GM20000 (cell line): Measurements from ENCODE around the gene TM9SF2.
A peak's percentile ranks its signal among the peaks of the same experiment; 100 is the strongest.

Source experiments
- DNase-seq: peaks from one replicate; pipeline ENCODE4 v3.0.0; 2012; ENCODE audit warnings: low spot score
- TF ChIP-seq, protein P1 (sequence below): IDR thresholded peaks from 2 replicates; pipeline ENCODE4 v1.5.1; 2012; ENCODE audit warnings: mild to moderate bottlenecking, control low read depth; ENCODE audit errors: extremely low read depth, missing control alignments

Gene TM9SF2

DNA sequence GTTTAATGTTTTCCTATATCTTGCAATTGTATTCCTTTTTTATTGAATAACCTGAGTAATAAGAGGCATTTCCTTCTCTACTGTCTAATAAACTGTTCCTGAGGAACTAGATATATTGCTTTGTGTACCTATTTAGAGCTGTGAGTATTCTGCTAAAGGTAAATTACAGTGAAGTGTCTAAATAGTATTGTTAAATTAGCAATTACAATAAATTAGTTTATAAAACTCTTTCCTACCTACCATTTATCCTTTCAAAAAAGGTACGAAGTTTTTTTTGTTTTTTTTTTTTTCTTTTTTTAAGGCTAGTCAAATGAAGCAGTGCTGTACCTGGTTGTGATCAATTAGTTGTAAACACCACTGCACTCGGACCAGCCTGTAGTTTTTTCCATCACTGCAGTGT is 34.8 kb downstream of the TM9SF2 start:
- DNase-seq: no peak
- TF ChIP-seq, protein P1, sequence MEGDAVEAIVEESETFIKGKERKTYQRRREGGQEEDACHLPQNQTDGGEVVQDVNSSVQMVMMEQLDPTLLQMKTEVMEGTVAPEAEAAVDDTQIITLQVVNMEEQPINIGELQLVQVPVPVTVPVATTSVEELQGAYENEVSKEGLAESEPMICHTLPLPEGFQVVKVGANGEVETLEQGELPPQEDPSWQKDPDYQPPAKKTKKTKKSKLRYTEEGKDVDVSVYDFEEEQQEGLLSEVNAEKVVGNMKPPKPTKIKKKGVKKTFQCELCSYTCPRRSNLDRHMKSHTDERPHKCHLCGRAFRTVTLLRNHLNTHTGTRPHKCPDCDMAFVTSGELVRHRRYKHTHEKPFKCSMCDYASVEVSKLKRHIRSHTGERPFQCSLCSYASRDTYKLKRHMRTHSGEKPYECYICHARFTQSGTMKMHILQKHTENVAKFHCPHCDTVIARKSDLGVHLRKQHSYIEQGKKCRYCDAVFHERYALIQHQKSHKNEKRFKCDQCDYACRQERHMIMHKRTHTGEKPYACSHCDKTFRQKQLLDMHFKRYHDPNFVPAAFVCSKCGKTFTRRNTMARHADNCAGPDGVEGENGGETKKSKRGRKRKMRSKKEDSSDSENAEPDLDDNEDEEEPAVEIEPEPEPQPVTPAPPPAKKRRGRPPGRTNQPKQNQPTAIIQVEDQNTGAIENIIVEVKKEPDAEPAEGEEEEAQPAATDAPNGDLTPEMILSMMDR: no peak

DNA sequence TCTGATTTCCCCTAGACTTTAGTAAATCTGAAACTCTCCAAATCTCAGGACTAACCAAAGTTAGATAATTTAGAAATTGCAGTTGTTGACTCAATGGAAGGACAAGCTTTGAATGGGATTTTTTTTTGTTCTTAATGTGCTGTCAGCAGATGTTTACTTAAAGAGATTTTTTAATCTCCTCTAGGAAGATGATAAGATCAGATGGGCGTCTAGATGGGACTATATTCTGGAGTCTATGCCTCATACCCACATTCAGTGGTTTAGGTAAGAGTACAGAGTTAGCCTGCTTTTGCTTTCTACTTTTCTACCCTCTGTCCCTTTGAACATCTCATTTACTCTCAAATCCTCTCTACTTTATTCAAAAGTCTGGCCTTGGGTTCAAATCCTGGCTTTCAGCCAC is 39.3 kb downstream of the TM9SF2 start:
- TF ChIP-seq, protein P1: no peak
- no peak for DNase-seq

DNA sequence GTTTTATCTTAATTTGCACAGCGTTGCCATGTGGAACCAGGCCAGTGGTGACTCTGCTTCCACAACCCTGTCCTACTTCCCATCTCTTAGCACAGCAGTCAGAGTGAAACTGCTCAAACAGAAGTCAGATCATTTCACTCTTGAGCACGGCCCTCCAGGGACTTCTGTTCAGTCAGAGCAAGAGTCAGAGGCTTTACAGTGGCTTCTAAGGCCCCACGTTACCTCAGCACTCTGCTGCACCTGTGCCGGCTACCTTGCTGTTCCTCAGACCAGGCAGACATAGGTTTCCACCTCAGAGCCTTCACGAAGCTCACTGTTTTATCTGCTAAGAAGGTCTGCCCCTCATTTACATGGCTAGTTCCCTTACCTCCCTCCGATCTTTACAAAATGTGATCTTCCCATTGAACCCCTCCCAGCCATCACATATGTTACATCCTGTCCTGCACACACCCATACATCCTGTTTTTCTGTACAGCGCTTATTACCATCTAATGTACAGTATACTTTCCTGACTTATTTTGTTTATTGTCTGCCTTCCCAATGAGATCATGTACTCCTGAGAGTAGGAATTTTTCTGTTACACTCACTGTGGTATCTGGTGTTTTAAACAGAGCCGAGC is 41.6 kb downstream of the TM9SF2 start:
- DNase-seq: peak; percentile 76
- TF ChIP-seq, protein P1: no peak

DNA sequence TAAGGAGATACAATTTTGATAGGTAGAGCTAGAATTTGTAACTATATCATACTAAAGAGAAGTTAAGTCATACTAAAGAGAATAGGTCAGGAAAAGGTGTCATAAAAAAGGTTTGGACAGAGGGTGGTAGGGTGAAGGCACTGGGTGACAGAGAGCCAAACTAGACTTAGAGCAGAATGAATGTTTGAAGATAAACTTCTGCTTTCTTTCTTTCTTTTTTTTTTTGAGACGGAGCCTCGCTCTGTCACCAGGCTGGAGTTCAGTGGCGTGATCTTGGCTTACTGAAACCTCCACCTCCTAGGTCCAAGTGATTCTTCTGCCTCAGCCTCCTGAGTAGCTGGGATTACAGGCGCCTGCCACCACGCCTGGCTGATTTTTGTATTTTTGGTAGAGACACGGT is 44.1 kb downstream of the TM9SF2 start:
- TF ChIP-seq, protein P1: no peak
- DNase-seq: no peak

DNA sequence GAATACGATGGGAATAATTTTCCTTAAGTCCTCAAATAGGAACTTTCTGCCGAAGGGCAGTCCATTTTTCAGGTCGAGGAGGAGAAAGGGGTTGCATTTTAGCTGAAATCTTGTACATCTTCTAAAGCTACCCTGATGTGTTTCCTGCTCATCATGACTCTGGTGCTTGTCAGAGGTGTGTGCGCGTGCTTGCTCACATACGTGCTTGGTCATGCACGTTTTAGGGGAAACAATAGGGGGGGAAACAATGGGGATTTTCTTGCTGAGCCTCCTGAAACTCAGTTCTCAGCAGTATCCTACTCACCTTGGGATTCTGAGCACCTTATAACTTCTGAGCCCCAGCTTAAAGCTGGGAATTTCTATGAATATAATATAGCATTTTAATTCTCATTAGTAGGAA is 44.7 kb downstream of the TM9SF2 start:
- DNase-seq: no peak
- TF ChIP-seq, protein P1: no peak

DNA sequence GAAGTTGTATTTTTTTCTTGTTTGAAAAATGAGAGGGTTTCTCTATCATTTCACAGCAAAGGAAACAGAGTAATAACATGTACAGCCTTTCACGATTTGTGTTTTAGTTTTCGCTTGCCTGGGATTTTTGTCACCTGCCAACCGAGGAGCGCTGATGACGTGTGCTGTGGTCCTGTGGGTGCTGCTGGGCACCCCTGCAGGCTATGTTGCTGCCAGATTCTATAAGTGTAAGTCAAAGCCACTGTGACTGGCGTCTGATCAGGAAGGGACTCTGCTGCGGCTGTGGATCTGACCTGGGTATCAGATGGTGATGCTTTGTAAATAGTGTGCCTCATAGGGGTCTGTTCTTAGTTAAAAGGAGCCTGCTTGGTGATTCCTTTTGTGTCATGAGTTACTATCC is 45.6 kb downstream of the TM9SF2 start:
- TF ChIP-seq, protein P1: no peak
- no peak for DNase-seq

DNA sequence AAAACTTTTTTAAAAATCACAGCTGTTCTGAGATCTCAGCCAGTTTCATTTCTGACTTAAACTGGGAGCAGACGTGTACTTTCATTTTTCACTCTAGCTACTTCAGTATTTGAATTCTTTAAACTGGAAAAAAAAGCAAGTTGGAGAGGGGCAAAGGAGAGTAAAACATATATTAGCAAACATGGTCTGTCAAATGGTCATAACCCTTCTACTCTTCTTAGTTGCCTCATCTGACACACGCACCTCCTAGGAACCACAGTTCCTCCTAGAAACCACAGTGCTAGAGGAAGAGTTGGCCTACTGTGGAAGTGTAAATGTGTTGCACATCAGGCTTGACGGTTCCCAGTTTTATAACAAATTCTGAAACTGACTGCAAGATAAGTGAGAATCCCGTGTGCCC is 47.2 kb downstream of the TM9SF2 start:
- DNase-seq: no peak
- TF ChIP-seq, protein P1: no peak
